Measurements from ENCODE around the gene SLC26A6. TPM values are rescaled to one million over a fixed set of nuclear protein-coding genes. Genes with fewer than 3 reads are reported as not detected.

Gene SLC26A6
- total RNA-seq, 3 donors from 2014 or later = 12.6 to 21.6 (median 16.0) TPM

DNA sequence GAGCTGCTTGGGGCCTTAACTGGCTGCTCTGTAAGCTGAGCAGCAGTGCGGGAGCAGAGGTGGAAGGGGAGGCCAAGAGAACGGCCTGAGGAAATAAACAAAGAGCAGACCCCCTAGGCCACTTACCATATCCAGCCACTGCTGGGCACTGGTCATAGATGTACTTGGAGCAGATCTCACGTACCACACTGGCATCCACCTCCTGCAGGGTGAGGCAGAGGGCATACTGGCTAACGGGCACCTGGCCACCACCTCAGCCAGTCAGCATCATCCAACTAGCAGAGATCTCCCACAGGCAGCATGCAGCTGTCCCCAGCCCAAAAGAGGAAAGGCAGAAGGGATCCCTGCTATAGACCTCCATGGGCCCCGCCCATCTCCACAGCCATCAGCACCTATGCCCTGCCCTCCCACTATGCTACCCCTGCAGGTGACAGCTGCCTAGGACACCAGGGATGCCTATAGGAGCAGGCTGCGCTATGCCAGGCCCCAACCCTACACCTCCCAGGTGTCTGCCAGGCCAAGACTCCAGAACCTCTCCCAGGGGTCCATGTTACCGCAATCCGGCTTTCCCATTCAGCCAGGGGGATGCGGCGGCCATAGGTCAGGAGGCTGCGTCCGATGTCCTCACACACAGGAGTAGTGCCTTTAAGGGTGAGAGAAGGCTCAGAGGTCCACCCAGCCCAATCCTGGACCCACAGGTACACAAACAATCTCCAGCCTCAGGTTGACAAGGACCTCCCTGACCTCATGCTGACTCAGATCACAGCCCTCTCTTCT is 35.6 kb downstream of the SLC26A6 start:
- Histone ChIP-seq H3K36me3 (peaks cover 24% of the 10 kb centered on the region), H3K27me3 (no peaks in the 10 kb centered on the region), H3K4me3 (peak overlapping the region in 1 of 3 donors; percentile 41), H3K27ac (peak overlapping the region; percentile 91 to 94), H3K4me1 (peaks cover 14 to 15% of the 10 kb centered on the region in 2 donors), H3K9me3 (no peaks in the 10 kb centered on the region)
- TF ChIP-seq CTCF (IDR thresholded peaks at IDR 0.05) (no peak), POLR2A (IDR thresholded peaks at IDR 0.05) (no peak), POLR2AphosphoS5 (IDR thresholded peaks at IDR 0.05) (no peak)
- intact Hi-C loops (cut with DNase I; ENCODE audit: low total_unique reads) = no loop called here
- no peak for DNase-seq (ENCODE audit: low spot score in 2 of 2)

DNA sequence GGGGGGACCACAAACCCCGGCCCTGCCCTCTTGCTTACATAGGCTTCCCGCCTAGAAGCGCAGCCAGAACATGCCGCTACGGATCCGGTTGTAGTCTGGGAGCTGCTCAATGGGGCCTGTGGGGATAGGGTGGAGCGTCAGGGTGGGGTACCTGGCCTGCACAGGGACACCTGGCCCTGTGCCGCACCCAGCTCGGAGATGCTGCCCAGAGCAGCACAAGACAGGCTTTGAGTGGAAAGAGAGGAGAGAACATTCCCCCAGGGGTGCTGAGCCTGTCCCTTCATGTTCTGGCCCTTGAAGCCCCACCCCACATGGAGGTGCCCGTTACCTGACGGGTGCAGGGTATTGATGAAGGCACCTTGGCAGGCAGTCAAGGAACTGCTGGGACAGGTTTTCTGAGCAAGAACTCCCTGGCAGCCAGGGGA is 36.2 kb downstream of the SLC26A6 start:
- intact Hi-C loops (cut with DNase I; ENCODE audit: low total_unique reads) = no loop called here
- TF ChIP-seq POLR2AphosphoS5 (IDR thresholded peaks at IDR 0.05) (peak in 1 of 3 donors; percentile 35), CTCF (IDR thresholded peaks at IDR 0.05) (no peak)
- Histone ChIP-seq H3K4me3 (peak overlapping the region in 1 of 3 donors; percentile 41), H3K36me3 (peaks cover 24% of the 10 kb centered on the region), H3K4me1 (peaks cover 14 to 15% of the 10 kb centered on the region in 2 donors), H3K9me3 (no peaks in the 10 kb centered on the region), H3K27ac (peak overlapping the region; percentile 91 to 94), H3K27me3 (peaks cover 0 to 2% of the 10 kb centered on the region in 2 donors)
- peak; percentile 77 to 98 for DNase-seq (ENCODE audit: low spot score in 2 of 2)

DNA sequence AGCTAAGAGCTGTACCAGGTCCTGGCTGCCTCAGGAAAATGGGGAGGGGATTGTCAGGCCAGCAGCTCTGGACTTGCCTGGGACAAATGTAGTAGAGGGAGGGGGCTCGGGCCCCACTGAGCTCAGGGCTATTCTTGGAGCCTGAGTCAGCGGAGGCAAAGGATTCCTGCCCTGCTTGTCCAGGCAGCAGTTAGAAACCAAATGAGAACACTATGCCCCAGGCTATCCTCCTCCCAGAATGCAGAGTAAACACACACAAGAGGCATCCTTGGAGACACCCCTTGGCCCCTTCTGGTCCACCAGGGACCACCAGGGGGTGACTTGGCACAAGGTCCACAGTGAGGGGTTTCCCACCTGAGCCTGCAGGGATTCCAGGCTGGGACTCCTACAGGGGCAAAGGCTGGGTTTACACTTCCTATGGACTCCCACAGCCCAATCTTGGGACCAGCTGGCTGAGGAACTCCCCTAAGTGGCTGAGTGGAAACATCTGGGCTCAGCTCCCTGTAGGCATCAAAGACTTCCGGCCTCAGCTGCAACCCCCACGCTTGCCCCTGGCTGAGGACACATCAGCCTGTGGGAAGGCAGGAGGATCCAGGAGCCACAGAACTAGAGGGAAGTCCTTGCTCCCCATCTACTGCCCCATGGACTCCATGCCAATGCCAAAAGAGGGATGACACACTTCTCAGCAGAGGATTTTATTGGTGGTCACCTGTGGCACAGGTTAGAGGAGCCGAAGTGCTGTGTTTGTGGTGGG is 36.8 kb downstream of the SLC26A6 start:
- Histone ChIP-seq H3K36me3 (peaks cover 21% of the 10 kb centered on the region), H3K4me1 (peaks cover 14 to 15% of the 10 kb centered on the region in 2 donors), H3K27me3 (peaks cover 0 to 2% of the 10 kb centered on the region in 2 donors), H3K4me3 (peak overlapping the region in 1 of 3 donors; percentile 41), H3K9me3 (no peaks in the 10 kb centered on the region), H3K27ac (peak overlapping the region; percentile 91 to 94)
- DNase-seq (ENCODE audit: low spot score in 2 of 2) = peak; percentile 63 to 93
- intact Hi-C loops (cut with DNase I; ENCODE audit: low total_unique reads) = no loop called here
- no peak for TF ChIP-seq POLR2A (IDR thresholded peaks at IDR 0.05)
- peak in 1 of 3 donors; percentile 28 for TF ChIP-seq POLR2AphosphoS5 (IDR thresholded peaks at IDR 0.05)

- Histone ChIP-seq H3K4me1 (peaks cover 14 to 15% of the 10 kb centered on the region in 2 donors), H3K9me3 (no peaks in the 10 kb centered on the region), H3K27ac (peak overlapping the region; percentile 91 to 94), H3K36me3 (peaks cover 13% of the 10 kb centered on the region), H3K27me3 (peaks cover 0 to 2% of the 10 kb centered on the region in 2 donors), H3K4me3 (peak overlapping the region in 1 of 3 donors; percentile 5)
- TF ChIP-seq CTCF (IDR thresholded peaks at IDR 0.05) (no peak), POLR2AphosphoS5 (IDR thresholded peaks at IDR 0.05) (no peak), POLR2A (IDR thresholded peaks at IDR 0.05) (no peak)
- no peak for DNase-seq (ENCODE audit: low spot score in 2 of 2)
- intact Hi-C loops (cut with DNase I; ENCODE audit: low total_unique reads) = no loop called here
These were observed 37.9 kb downstream of the SLC26A6 start for GRCh38 chr3:48597408-48597800.

DNA sequence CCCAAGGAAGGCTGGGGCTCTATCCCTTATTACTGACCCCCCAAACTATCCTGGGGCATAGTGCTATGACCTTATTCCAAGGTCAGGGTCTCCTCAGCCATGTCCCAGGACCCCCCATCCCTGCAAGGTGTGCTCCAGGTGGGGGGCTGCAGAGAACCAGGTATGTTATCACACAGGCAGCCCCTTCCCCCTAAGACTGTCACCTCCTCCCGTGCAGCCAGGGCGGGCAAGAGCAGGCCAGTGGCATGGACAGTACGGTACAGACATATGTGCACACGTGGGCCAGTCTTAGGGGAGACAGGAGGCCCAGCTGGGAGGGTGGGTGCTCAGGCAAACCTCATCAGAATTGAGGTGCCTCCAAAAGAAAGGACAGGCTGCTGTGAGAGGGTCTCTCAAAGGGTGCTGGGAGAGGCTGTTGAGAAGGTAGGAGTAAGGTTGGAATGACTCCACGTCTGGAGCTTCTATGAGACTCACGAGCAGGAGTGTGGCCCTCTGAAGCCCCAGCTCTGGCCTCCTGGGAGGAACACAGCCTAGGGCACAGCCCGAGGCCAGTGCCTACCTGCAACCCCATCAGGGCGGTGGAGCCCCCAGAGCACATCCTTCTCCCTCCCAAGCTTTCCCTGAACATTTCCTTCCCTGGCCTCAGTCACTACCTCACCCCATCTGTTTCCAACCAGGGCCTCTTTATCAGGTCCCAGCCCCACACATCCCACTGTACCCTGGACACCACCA is 38.4 kb downstream of the SLC26A6 start:
- peaks cover 13% of the 10 kb centered on the region for H3K36me3 ChIP-seq
- no peak for TF ChIP-seq POLR2A (IDR thresholded peaks at IDR 0.05)
- no peak for TF ChIP-seq POLR2AphosphoS5 (IDR thresholded peaks at IDR 0.05)
- no peak for TF ChIP-seq CTCF (IDR thresholded peaks at IDR 0.05)
- H3K4me1 ChIP-seq = peaks cover 14 to 15% of the 10 kb centered on the region in 2 donors
- intact Hi-C loops (cut with DNase I; ENCODE audit: low total_unique reads) = no loop called here
- H3K9me3 ChIP-seq = no peaks in the 10 kb centered on the region
- no peak for DNase-seq (ENCODE audit: low spot score in 2 of 2)
- H3K27me3 ChIP-seq = peaks cover 0 to 2% of the 10 kb centered on the region in 2 donors
- no peak overlapping the region for H3K4me3 ChIP-seq
- peak overlapping the region; percentile 91 to 94 for H3K27ac ChIP-seq
